Parathyroid adenoma (tissue), 2 donors: ENCODE results near the gene UBE2QL1.

ENCODE experiments used
- H2AFZ ChIP-seq: fragments of 300-600 bp; sonication (generic); one replicate; pipeline ENCODE4 v1.7.0; 2017; ENCODE audit warnings: antibody characterized with exemption, mild to moderate bottlenecking
- H3K27ac ChIP-seq: fragments of 300-600 bp; sonication (generic); one replicate; pipeline ENCODE4 v1.7.0; 2017
- H3K27me3 ChIP-seq: fragments of 300-600 bp; sonication (generic); one replicate; pipeline ENCODE4 v1.7.0; 2017; ENCODE audit warnings: low read length; ENCODE audit not compliant: control insufficient read depth, insufficient read depth
- H3K36me3 ChIP-seq: fragments of 300-600 bp; sonication (generic); one replicate; pipeline ENCODE4 v1.7.0; 2017; ENCODE audit warnings: low read length; ENCODE audit not compliant: control insufficient read depth, insufficient read depth
- H3K4me1 ChIP-seq: fragments of 300-600 bp; sonication (generic); one replicate; pipeline ENCODE4 v1.7.0; 2017; ENCODE audit warnings: control low read depth
- H3K4me2 ChIP-seq: fragments of 300-600 bp; sonication (generic); one replicate; pipeline ENCODE4 v1.7.0; 2017; ENCODE audit warnings: low read length
- H3K4me3 ChIP-seq: fragments of 300-600 bp; sonication (generic); one replicate; pipeline ENCODE4 v1.7.0; 2017; ENCODE audit warnings: low read depth, low read length
- H3K79me2 ChIP-seq: fragments of 300-600 bp; sonication (generic); one replicate; pipeline ENCODE4 v1.7.0; 2017; ENCODE audit warnings: control low read depth
- H3K9ac ChIP-seq: fragments of 300-600 bp; sonication (generic); one replicate; pipeline ENCODE4 v1.7.0; 2017; ENCODE audit warnings: mild to moderate bottlenecking
- H3K9me3 ChIP-seq: fragments of 300-600 bp; sonication (generic); one replicate; pipeline ENCODE4 v1.7.0; 2017; ENCODE audit warnings: low read length; ENCODE audit not compliant: control insufficient read depth
- CTCF ChIP-seq: fragments of 300-600 bp; sonication (generic); IDR thresholded peaks from one replicate; pipeline ENCODE4 v1.7.0; 2017; ENCODE audit warnings: antibody characterized with exemption, mild to moderate bottlenecking
- donor health status: primary hyperparathyroidism.

UBE2QL1 gene

GRCh38 chr5:6489643-6490185 lies 41.1 kb downstream of the UBE2QL1 start:
- Histone ChIP-seq H3K9me3 (no peaks in the 10 kb centered on the region), H3K79me2 (no peaks in the 10 kb centered on the region), H3K9ac (no peak overlapping the region), H3K4me1 (no peaks in the 10 kb centered on the region), H3K4me3 (no peak overlapping the region), H3K36me3 (no peaks in the 10 kb centered on the region), H3K4me2 (no peak overlapping the region), H2AFZ (no peak overlapping the region), H3K27ac (no peak overlapping the region), H3K27me3 (no peaks in the 10 kb centered on the region)
- no peak for TF ChIP-seq CTCF

- Histone ChIP-seq H3K36me3 (no peaks in the 10 kb centered on the region), H3K4me1 (no peaks in the 10 kb centered on the region), H3K27me3 (no peaks in the 10 kb centered on the region), H3K4me3 (no peak overlapping the region), H3K79me2 (no peaks in the 10 kb centered on the region), H3K4me2 (no peak overlapping the region), H3K9me3 (no peaks in the 10 kb centered on the region), H3K27ac (no peak overlapping the region), H3K9ac (no peak overlapping the region), H2AFZ (no peak overlapping the region)
- no peak for TF ChIP-seq CTCF
These were observed 41.6 kb downstream of the UBE2QL1 start for GRCh38 chr5:6490246-6490645.

- no peaks in the 10 kb centered on the region for H3K27me3 ChIP-seq
- H3K36me3 ChIP-seq: no peaks in the 10 kb centered on the region
- H3K9ac ChIP-seq: no peak overlapping the region
- no peak overlapping the region for H3K27ac ChIP-seq
- no peaks in the 10 kb centered on the region for H3K4me1 ChIP-seq
- no peak overlapping the region for H2AFZ ChIP-seq
- TF ChIP-seq CTCF: no peak
- no peak overlapping the region for H3K4me2 ChIP-seq
- no peaks in the 10 kb centered on the region for H3K79me2 ChIP-seq
- H3K4me3 ChIP-seq: no peak overlapping the region
- H3K9me3 ChIP-seq: no peaks in the 10 kb centered on the region
These were observed 42.0 kb downstream of the UBE2QL1 start for GRCh38 chr5:6490693-6491092.

- Histone ChIP-seq H3K4me1 (no peaks in the 10 kb centered on the region), H2AFZ (no peak overlapping the region), H3K36me3 (no peaks in the 10 kb centered on the region), H3K79me2 (no peaks in the 10 kb centered on the region), H3K9me3 (no peaks in the 10 kb centered on the region), H3K4me3 (no peak overlapping the region), H3K4me2 (no peak overlapping the region), H3K9ac (no peak overlapping the region), H3K27ac (no peak overlapping the region), H3K27me3 (no peaks in the 10 kb centered on the region)
- TF ChIP-seq CTCF: no peak
These were observed 42.7 kb downstream of the UBE2QL1 start for GRCh38 chr5:6491196-6491918.

- Histone ChIP-seq H3K4me3 (no peak overlapping the region), H3K4me1 (no peaks in the 10 kb centered on the region), H3K27ac (no peak overlapping the region), H3K36me3 (no peaks in the 10 kb centered on the region), H2AFZ (no peak overlapping the region), H3K9ac (no peak overlapping the region), H3K9me3 (no peaks in the 10 kb centered on the region), H3K27me3 (no peaks in the 10 kb centered on the region), H3K79me2 (no peaks in the 10 kb centered on the region), H3K4me2 (no peak overlapping the region)
- no peak for TF ChIP-seq CTCF
These were observed 43.2 kb downstream of the UBE2QL1 start for GRCh38 chr5:6491919-6492290.
